Gastrocnemius medialis (tissue), 4 donors: ENCODE data around the gene SUPT4H1. TPM values are rescaled to one million over a fixed set of nuclear protein-coding genes. Genes with fewer than 3 reads are reported as not detected.

ENCODE experiments used
- ATAC-seq, 2 donors: fragments of 150-250 bp; one replicate each; pipeline ENCODE4 v1.9.1; 2016
- DNase-seq, 2 donors: peaks; one replicate each; pipeline ENCODE4 v3.0.0-alpha.2; 2019
- H3K27ac ChIP-seq, 4 donors: fragments of 200-600 bp; sonication (generic); 1 replicate in 1 of 4; 2 replicates in 3 of 4; pipeline ENCODE4 v1.5.1; 2016 to 2018; ENCODE audit warnings: mild to moderate bottlenecking in 2 of 4, moderate library complexity in 1 of 4
- H3K27me3 ChIP-seq, 3 donors: fragments of 200-600 bp; sonication (generic) in 2 of 3; 1 replicate in 1 of 3; 2 replicates in 2 of 3; pipeline versions ENCODE4 v1.5.1 to v1.6.0; 2016 to 2019; ENCODE audit warnings: mild to moderate bottlenecking in 1 of 3, moderate library complexity in 1 of 3
- H3K36me3 ChIP-seq, 2 donors: fragments of 200-600 bp; sonication (generic) in 1 of 2; one replicate each; pipeline ENCODE4 v1.5.1; 2017 to 2018
- H3K4me1 ChIP-seq, 2 donors: fragments of 200-600 bp; sonication (generic) in 1 of 2; one replicate each; pipeline ENCODE4 v1.5.1; 2016 to 2017; ENCODE audit warnings: mild to moderate bottlenecking in 2 of 2
- H3K4me3 ChIP-seq, 4 donors: fragments of 200-600 bp; sonication (generic) in 3 of 4; 1 replicate in 1 of 4; 2 replicates in 3 of 4; pipeline ENCODE4 v1.5.1; 2016 to 2019; ENCODE audit warnings: mild to moderate bottlenecking in 2 of 4
- H3K9me3 ChIP-seq, 3 donors: fragments of 200-600 bp; sonication (generic) in 2 of 3; 1 replicate in 1 of 3; 2 replicates in 2 of 3; pipeline ENCODE4 v1.5.1; 2016 to 2019
- POLR2A ChIP-seq, 2 donors: fragments of 450-650 bp; IDR thresholded peaks; one replicate each; pipeline ENCODE4 v1.6.1; 2017; ENCODE audit warnings: antibody characterized with exemption in 2 of 2, mild to moderate bottlenecking in 2 of 2, moderate library complexity in 2 of 2
- in situ Hi-C, 4 donors: fragments of 200-750 bp; cut with MboI; loops; one replicate each; pipeline versions ENCODE4 v1.15.0 to v1.8.0; 2017; ENCODE audit warnings: low sequenced_read_pairs in 4 of 4
- intact Hi-C: fragments of 100-400 bp; cut with DNase I; formaldehyde crosslinking; loops from one replicate; pipeline ENCODE4 v1.15.1; 2023; ENCODE audit warnings: low total_unique reads
- total RNA-seq, 4 donors: library from RNA; depleted of rRNA; stranded (reverse); fragments of >200 nt; gene quantifications; one replicate each; pipeline versions ENCODE4 v1.1.0 to v1.2.3, GENCODE V29; 2016
- TF ChIP-seq, protein P1 (sequence below), 5 experiments: fragments of 450-650 bp in 3 of 5; fragments of 200-600 bp in 2 of 5; sonication (generic) in 2 of 5; IDR thresholded peaks in 4 of 5; conservative IDR thresholded peaks in 1 of 5; 1 replicate in 4 of 5; 2 replicates in 1 of 5; pipeline ENCODE4 v1.5.1; 2016 to 2019; ENCODE audit warnings: antibody characterized with exemption in 5 of 5, mild to moderate bottlenecking in 3 of 5, moderate library complexity in 3 of 5

Gene SUPT4H1
- total RNA-seq, 4 donors from 2014 or later, result 39.6 to 49.0 (median 41.1) TPM

DNA sequence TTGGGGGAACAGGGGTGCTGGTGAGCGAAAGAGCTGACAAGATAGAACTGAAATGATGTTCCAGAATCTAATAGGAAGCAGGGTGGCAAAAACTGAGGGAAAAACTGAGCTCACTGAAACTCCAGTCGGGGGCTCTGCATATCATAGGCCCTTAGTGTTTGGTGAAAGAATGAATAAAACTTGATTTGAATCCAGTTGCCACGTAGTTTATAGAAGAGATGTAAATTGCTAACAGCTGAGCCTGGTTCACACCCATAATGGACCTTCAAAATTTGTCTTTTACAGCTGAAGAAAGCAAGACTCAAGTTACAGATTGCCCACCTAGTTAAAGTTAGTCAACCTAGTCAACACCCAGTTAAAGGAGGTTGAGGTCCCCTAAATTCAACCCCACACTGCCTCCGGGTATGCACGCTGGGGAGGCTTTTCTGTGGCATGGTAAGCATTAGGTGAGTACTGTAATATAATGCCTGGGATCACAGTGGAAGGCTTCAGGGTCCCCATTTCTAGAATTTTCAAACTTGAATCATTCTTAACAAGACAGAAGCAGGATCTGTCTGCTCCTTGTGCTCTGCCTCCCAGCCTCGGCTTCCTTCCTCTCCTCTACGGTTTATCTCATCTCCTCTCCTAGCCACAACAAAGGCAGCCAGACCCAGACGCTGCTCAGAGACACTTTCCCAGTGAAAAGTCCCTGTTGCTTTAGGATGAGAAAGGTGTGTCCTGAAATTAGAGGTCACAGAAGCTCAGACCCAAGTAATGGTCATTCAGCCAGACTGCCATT is 26.9 kb upstream of the SUPT4H1 start:
- no peak overlapping the region for H3K27ac ChIP-seq
- no peaks in the 10 kb centered on the region for H3K4me1 ChIP-seq
- intact Hi-C loops, result no loop called here
- ATAC-seq (no peak), DNase-seq (no peak)
- no peak overlapping the region for H3K4me3 ChIP-seq
- no peaks in the 10 kb centered on the region for H3K9me3 ChIP-seq
- H3K36me3 ChIP-seq, result no peaks in the 10 kb centered on the region
- H3K27me3 ChIP-seq, result no peaks in the 10 kb centered on the region
- in situ Hi-C loops, result no loop called here
- TF ChIP-seq, protein P1, sequence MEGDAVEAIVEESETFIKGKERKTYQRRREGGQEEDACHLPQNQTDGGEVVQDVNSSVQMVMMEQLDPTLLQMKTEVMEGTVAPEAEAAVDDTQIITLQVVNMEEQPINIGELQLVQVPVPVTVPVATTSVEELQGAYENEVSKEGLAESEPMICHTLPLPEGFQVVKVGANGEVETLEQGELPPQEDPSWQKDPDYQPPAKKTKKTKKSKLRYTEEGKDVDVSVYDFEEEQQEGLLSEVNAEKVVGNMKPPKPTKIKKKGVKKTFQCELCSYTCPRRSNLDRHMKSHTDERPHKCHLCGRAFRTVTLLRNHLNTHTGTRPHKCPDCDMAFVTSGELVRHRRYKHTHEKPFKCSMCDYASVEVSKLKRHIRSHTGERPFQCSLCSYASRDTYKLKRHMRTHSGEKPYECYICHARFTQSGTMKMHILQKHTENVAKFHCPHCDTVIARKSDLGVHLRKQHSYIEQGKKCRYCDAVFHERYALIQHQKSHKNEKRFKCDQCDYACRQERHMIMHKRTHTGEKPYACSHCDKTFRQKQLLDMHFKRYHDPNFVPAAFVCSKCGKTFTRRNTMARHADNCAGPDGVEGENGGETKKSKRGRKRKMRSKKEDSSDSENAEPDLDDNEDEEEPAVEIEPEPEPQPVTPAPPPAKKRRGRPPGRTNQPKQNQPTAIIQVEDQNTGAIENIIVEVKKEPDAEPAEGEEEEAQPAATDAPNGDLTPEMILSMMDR (IDR thresholded peaks at IDR 0.05 in 4 of 5, conservative IDR thresholded peaks at IDR 0.05 in 1 of 5), result no peak
- no peak for TF ChIP-seq POLR2A (IDR thresholded peaks at IDR 0.05)

DNA sequence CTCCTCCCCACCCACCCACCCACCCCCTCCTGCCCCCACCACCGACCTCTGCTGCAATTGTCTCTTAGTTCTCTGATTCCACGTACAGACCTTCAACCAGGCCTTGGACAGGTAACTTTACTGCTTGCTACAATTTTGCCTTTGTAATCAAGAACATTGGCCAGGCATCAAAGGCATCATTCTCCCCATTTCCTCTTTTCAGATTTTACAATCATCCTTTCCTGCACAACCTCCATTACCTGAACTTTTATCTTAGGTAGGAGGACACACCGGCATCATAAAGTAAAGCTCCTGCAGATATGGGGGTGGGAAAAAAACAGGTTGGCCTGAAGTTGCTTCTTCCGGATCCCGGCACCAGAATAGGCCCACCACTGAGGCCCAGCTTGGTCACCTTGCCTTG is 25.7 kb upstream of the SUPT4H1 start:
- intact Hi-C loops (no loop called here), in situ Hi-C loops (no loop called here)
- DNase-seq (no peak), ATAC-seq (no peak)
- H3K4me1 ChIP-seq, result no peaks in the 10 kb centered on the region
- H3K27me3 ChIP-seq, result no peaks in the 10 kb centered on the region
- H3K4me3 ChIP-seq, result no peak overlapping the region
- H3K9me3 ChIP-seq, result no peaks in the 10 kb centered on the region
- TF ChIP-seq POLR2A (IDR thresholded peaks at IDR 0.05), result no peak
- TF ChIP-seq, protein P1 (IDR thresholded peaks at IDR 0.05 in 4 of 5, conservative IDR thresholded peaks at IDR 0.05 in 1 of 5), result no peak
- no peak overlapping the region for H3K27ac ChIP-seq
- no peaks in the 10 kb centered on the region for H3K36me3 ChIP-seq

DNA sequence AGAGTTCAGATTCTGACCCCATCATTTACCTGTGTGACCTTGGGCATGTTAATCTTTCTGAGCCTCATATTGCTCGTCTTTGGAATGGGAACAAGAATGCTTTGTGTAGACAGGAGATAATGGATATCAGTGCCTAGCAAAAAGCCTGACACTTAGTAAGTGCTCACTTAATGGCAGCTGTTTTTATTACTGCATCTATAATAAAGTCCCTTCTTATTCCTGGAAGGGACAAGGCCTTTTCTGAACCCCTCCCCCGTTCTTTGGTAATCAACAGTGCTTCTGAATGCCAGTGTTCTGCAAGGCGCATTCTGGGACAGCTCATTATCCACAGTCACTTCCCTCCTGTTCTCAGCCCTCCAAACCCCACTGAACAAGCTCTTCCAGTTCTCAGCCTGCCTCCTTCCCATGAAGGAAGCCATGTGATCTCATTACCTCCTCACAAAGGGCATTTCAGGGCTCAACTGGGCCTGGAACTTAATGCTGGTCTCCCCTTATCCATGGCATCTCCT is 25.1 kb upstream of the SUPT4H1 start:
- Histone ChIP-seq H3K27ac (no peak overlapping the region), H3K9me3 (no peaks in the 10 kb centered on the region), H3K27me3 (no peaks in the 10 kb centered on the region), H3K4me1 (no peaks in the 10 kb centered on the region), H3K36me3 (no peaks in the 10 kb centered on the region), H3K4me3 (no peak overlapping the region)
- DNase-seq (no peak), ATAC-seq (no peak)
- no peak for TF ChIP-seq POLR2A (IDR thresholded peaks at IDR 0.05)
- TF ChIP-seq, protein P1 (IDR thresholded peaks at IDR 0.05 in 4 of 5, conservative IDR thresholded peaks at IDR 0.05 in 1 of 5), result no peak
- intact Hi-C loops (no loop called here), in situ Hi-C loops (no loop called here)

DNA sequence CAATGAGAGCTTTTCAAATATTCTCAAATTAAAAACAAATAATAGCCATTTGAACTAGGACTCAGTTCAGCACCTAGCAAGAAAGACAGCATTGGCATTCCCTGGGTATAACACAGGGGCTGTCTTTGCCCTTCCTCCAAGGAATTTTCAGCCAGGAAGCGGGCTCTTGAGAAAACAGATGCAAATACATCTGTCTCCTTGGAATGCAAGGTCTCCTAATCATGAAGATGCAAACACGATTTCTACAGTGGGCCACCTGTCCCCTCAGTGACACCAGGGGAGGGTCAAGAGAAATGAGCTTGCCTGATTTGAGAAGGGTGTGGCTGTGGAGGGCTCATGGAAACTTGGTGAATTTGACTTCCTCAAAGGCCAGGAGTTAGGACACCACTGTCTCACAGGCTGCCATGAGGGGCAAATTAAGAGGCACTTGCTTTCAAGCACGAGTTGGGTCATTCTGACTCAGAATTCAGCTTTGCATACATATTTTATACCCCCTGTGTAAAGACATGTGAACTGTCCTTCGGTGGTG is 24.5 kb upstream of the SUPT4H1 start:
- in situ Hi-C loops (no loop called here), intact Hi-C loops (no loop called here)
- Histone ChIP-seq H3K36me3 (no peaks in the 10 kb centered on the region), H3K4me1 (no peaks in the 10 kb centered on the region), H3K27me3 (no peaks in the 10 kb centered on the region), H3K9me3 (no peaks in the 10 kb centered on the region), H3K4me3 (no peak overlapping the region), H3K27ac (no peak overlapping the region)
- TF ChIP-seq POLR2A (IDR thresholded peaks at IDR 0.05), result no peak
- TF ChIP-seq, protein P1 (IDR thresholded peaks at IDR 0.05 in 4 of 5, conservative IDR thresholded peaks at IDR 0.05 in 1 of 5), result no peak
- DNase-seq (no peak), ATAC-seq (no peak)
